WTC11 (cell line): ENCODE data around the gene NPSR1. TPM values are rescaled to one million over a fixed set of nuclear protein-coding genes. Genes with fewer than 3 reads are reported as not detected.

ENCODE experiments used
- ATAC-seq: fragments of 200-7000 bp; cut with Tn5 transposase; 2 replicates; pipeline ENCODE4 v1.10.0; 2021; ENCODE audit warnings: mild to moderate bottlenecking, moderate library complexity
- CTCF ChIA-PET: fragments of 300-600 bp; sonication (Branson Sonifier 250); formaldehyde crosslinking; loops from one replicate; lab custom pipeline; 2021; ENCODE audit warnings: antibody characterized with exemption; lab: Charles Lee
- POLR2A ChIA-PET: fragments of 350-600 bp; sonication (Branson Sonifier 250); formaldehyde crosslinking; loops from one replicate; lab custom pipeline; 2021; ENCODE audit warnings: antibody characterized with exemption; lab: Charles Lee
- DNase-seq: peaks from one replicate; pipeline ENCODE4 v3.0.0; 2021; ENCODE audit warnings: low spot score
- H3K27ac Mint-ChIP-seq: 2 replicates; pipeline ENCODE4 v1.8.0; 2021; ENCODE audit warnings: mixed read lengths
- H3K27me3 Mint-ChIP-seq: 2 replicates; pipeline ENCODE4 v1.8.0; 2021; ENCODE audit warnings: low read depth, mild to moderate bottlenecking, moderate library complexity, mixed read lengths
- H3K36me3 Mint-ChIP-seq: 2 replicates; pipeline ENCODE4 v1.8.0; 2021; ENCODE audit warnings: mixed read lengths
- H3K4me1 Mint-ChIP-seq: 2 replicates; pipeline ENCODE4 v1.8.0; 2022; ENCODE audit warnings: mixed read lengths
- H3K4me3 Mint-ChIP-seq: 2 replicates; pipeline ENCODE4 v1.8.0; 2021; ENCODE audit warnings: mild to moderate bottlenecking, moderate library complexity, mixed read lengths
- H3K9me3 Mint-ChIP-seq: 2 replicates; pipeline ENCODE4 v1.8.0; 2021; ENCODE audit warnings: mixed read lengths
- ATF6 ChIP-seq: sonication (generic); formaldehyde crosslinking; IDR thresholded peaks from 2 replicates; pipeline ENCODE4 v1.8.1; 2023; ENCODE audit warnings: mild to moderate bottlenecking, missing genetic modification reagents
- CREB1 ChIP-seq: sonication (generic); formaldehyde crosslinking; IDR thresholded peaks from 2 replicates; pipeline ENCODE4 v1.8.0; 2023; ENCODE audit warnings: mild to moderate bottlenecking, missing genetic modification reagents
- CREM ChIP-seq: sonication (generic); formaldehyde crosslinking; IDR thresholded peaks from 2 replicates; pipeline ENCODE4 v1.8.1; 2022; ENCODE audit warnings: mild to moderate bottlenecking, missing genetic modification reagents, moderate library complexity
- CTCF ChIP-seq: fragments of 200-600 bp; IDR thresholded peaks from 2 replicates; pipeline ENCODE4 v1.8.0; 2022; ENCODE audit warnings: antibody characterized with exemption
- ESRRA ChIP-seq: sonication (generic); formaldehyde crosslinking; IDR thresholded peaks from 2 replicates; pipeline ENCODE4 v1.8.1; 2022; ENCODE audit warnings: mild to moderate bottlenecking, missing genetic modification reagents, borderline replicate concordance
- ETV6 ChIP-seq: sonication (generic); formaldehyde crosslinking; IDR thresholded peaks from 2 replicates; pipeline ENCODE4 v1.8.1; 2022; ENCODE audit warnings: mild to moderate bottlenecking, missing genetic modification reagents
- FOXJ3 ChIP-seq: sonication (generic); formaldehyde crosslinking; IDR thresholded peaks from 2 replicates; pipeline ENCODE4 v1.9.0; 2021; ENCODE audit warnings: missing genetic modification reagents, mild to moderate bottlenecking, borderline replicate concordance
- FOXP1 ChIP-seq: sonication (generic); formaldehyde crosslinking; IDR thresholded peaks from 2 replicates; pipeline ENCODE4 v1.8.0; 2022; ENCODE audit warnings: missing genetic modification reagents, mild to moderate bottlenecking, moderate library complexity, borderline replicate concordance
- HMGA2 ChIP-seq: fragments of 250-450 bp; sonication (Bioruptor Pico); IDR thresholded peaks from 2 replicates; pipeline ENCODE4 v1.4.0; 2021; ENCODE audit warnings: mild to moderate bottlenecking, moderate library complexity
- HMGXB4 ChIP-seq: sonication (generic); formaldehyde crosslinking; IDR thresholded peaks from 2 replicates; pipeline ENCODE4 v1.8.1; 2023; ENCODE audit warnings: mild to moderate bottlenecking, moderate library complexity, missing genetic modification reagents
- IRF2 ChIP-seq: sonication (generic); formaldehyde crosslinking; IDR thresholded peaks from 2 replicates; pipeline ENCODE4 v1.8.0; 2022; ENCODE audit warnings: low read depth, missing genetic modification reagents, borderline replicate concordance
- NFE2L1 ChIP-seq: sonication (generic); formaldehyde crosslinking; IDR thresholded peaks from 2 replicates; pipeline ENCODE4 v1.8.1; 2023; ENCODE audit warnings: missing genetic modification reagents
- TEAD1 ChIP-seq: sonication (generic); formaldehyde crosslinking; IDR thresholded peaks from 2 replicates; pipeline ENCODE4 v1.8.0; 2022; ENCODE audit warnings: mild to moderate bottlenecking, missing genetic modification reagents
- ZBTB21 ChIP-seq: sonication (generic); formaldehyde crosslinking; IDR thresholded peaks from 2 replicates; pipeline ENCODE4 v1.8.1; 2023; ENCODE audit warnings: mild to moderate bottlenecking, missing genetic modification reagents, borderline replicate concordance
- ZNF138 ChIP-seq: sonication (generic); formaldehyde crosslinking; conservative IDR thresholded peaks from 2 replicates; pipeline ENCODE4 v1.8.1; 2022; ENCODE audit warnings: mild to moderate bottlenecking, moderate library complexity, missing genetic modification reagents
- ZNF317 ChIP-seq: sonication (generic); formaldehyde crosslinking; IDR thresholded peaks from 2 replicates; pipeline ENCODE4 v1.8.1; 2023; ENCODE audit warnings: low read depth, mild to moderate bottlenecking, moderate library complexity, missing genetic modification reagents, borderline replicate concordance
- total RNA-seq: library from RNA; stranded (reverse); gene quantifications from 3 replicates; pipeline ENCODE4 v1.2.3, GENCODE V29; 2021
- TF ChIP-seq, protein P1 (sequence below): fragments of 250-450 bp; sonication (Bioruptor Pico); IDR thresholded peaks from 2 replicates; pipeline ENCODE4 v1.8.0; 2021; ENCODE audit warnings: mild to moderate bottlenecking
- TF ChIP-seq, protein P2 (sequence below): sonication (generic); formaldehyde crosslinking; IDR thresholded peaks from 2 replicates; pipeline ENCODE4 v1.8.0; 2022; ENCODE audit warnings: mild to moderate bottlenecking, missing genetic modification reagents
- TF ChIP-seq, protein P3 (sequence below): sonication (generic); formaldehyde crosslinking; IDR thresholded peaks from 2 replicates; pipeline ENCODE4 v1.8.1; 2023; ENCODE audit warnings: mild to moderate bottlenecking, missing genetic modification reagents, borderline replicate concordance

The NPSR1 gene
- total RNA-seq, 1 experiment from 2014 or later = not detected

GRCh38 chr7:34776748-34777358 lies 118.8 kb downstream of the NPSR1 start:
- CTCF ChIA-PET = interaction anchor here (1.0 to 1.5 kb wide), 6 partner anchors 26 to 456 kb away, joined by 3 to 5 read pairs (median 4); no protein-coding TSS in a partner anchor
- ATAC-seq = peak; percentile 72
- H3K9me3 Mint-ChIP-seq = peaks cover 9% of the 10 kb centered on the region
- no peaks in the 10 kb centered on the region for H3K27me3 Mint-ChIP-seq
- H3K27ac Mint-ChIP-seq = no peak overlapping the region
- no peak for DNase-seq
- H3K4me3 Mint-ChIP-seq = no peak overlapping the region
- POLR2A ChIA-PET = no interaction called here
- H3K36me3 Mint-ChIP-seq = 0 out of 2 replicates have a peak, but pooled peaks cover 3% of the 10 kb centered on the region
- TF ChIP-seq ZNF317 (CRISPR knock-in tag) = no peak
- no peak for TF ChIP-seq ZNF138 (CRISPR knock-in tag)
- TF ChIP-seq CTCF = no peak
- no peak for TF ChIP-seq CREM (CRISPR knock-in tag)
- no peak for TF ChIP-seq TEAD1 (CRISPR knock-in tag)
- TF ChIP-seq CREB1 (CRISPR knock-in tag) = no peak
- no peak for TF ChIP-seq ATF6
- TF ChIP-seq, protein P1, sequence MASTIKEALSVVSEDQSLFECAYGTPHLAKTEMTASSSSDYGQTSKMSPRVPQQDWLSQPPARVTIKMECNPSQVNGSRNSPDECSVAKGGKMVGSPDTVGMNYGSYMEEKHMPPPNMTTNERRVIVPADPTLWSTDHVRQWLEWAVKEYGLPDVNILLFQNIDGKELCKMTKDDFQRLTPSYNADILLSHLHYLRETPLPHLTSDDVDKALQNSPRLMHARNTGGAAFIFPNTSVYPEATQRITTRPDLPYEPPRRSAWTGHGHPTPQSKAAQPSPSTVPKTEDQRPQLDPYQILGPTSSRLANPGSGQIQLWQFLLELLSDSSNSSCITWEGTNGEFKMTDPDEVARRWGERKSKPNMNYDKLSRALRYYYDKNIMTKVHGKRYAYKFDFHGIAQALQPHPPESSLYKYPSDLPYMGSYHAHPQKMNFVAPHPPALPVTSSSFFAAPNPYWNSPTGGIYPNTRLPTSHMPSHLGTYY (CRISPR knock-in tag) = no peak
- TF ChIP-seq ETV6 (CRISPR knock-in tag) = no peak
- TF ChIP-seq, protein P2, sequence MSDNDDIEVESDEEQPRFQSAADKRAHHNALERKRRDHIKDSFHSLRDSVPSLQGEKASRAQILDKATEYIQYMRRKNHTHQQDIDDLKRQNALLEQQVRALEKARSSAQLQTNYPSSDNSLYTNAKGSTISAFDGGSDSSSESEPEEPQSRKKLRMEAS (CRISPR knock-in tag) = no peak
- no peak for TF ChIP-seq ZBTB21 (CRISPR knock-in tag)
- TF ChIP-seq, protein P3, sequence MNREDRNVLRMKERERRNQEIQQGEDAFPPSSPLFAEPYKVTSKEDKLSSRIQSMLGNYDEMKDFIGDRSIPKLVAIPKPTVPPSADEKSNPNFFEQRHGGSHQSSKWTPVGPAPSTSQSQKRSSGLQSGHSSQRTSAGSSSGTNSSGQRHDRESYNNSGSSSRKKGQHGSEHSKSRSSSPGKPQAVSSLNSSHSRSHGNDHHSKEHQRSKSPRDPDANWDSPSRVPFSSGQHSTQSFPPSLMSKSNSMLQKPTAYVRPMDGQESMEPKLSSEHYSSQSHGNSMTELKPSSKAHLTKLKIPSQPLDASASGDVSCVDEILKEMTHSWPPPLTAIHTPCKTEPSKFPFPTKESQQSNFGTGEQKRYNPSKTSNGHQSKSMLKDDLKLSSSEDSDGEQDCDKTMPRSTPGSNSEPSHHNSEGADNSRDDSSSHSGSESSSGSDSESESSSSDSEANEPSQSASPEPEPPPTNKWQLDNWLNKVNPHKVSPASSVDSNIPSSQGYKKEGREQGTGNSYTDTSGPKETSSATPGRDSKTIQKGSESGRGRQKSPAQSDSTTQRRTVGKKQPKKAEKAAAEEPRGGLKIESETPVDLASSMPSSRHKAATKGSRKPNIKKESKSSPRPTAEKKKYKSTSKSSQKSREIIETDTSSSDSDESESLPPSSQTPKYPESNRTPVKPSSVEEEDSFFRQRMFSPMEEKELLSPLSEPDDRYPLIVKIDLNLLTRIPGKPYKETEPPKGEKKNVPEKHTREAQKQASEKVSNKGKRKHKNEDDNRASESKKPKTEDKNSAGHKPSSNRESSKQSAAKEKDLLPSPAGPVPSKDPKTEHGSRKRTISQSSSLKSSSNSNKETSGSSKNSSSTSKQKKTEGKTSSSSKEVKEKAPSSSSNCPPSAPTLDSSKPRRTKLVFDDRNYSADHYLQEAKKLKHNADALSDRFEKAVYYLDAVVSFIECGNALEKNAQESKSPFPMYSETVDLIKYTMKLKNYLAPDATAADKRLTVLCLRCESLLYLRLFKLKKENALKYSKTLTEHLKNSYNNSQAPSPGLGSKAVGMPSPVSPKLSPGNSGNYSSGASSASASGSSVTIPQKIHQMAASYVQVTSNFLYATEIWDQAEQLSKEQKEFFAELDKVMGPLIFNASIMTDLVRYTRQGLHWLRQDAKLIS (CRISPR knock-in tag) = no peak
- TF ChIP-seq NFE2L1 (CRISPR knock-in tag) = no peak
- no peak for TF ChIP-seq ESRRA (CRISPR knock-in tag)
- TF ChIP-seq HMGXB4 (CRISPR knock-in tag) = no peak
- TF ChIP-seq HMGA2 (CRISPR knock-in tag) = no peak
- no peak for TF ChIP-seq FOXJ3 (CRISPR knock-in tag)
- TF ChIP-seq IRF2 = no peak
- TF ChIP-seq FOXP1 (CRISPR knock-in tag) = no peak
- peaks cover 16% of the 10 kb centered on the region for H3K4me1 Mint-ChIP-seq
